BE2C (cell line): ENCODE measurements around the gene RCL1.

Source experiments
- DNase-seq: peaks from one replicate; pipeline ENCODE4 v3.0.0-alpha.2; 2020
- H3K27me3 ChIP-seq: fragments of 250-450 bp; sonication (Bioruptor Pico); 2 replicates; pipeline ENCODE4 v1.5.1; 2020; ENCODE audit warnings: mild to moderate bottlenecking
- H3K36me3 ChIP-seq: fragments of 250-450 bp; sonication (Bioruptor Pico); 2 replicates; pipeline ENCODE4 v1.5.1; 2020; ENCODE audit warnings: mild to moderate bottlenecking
- H3K4me1 ChIP-seq: fragments of 250-450 bp; sonication (Bioruptor Pico); 2 replicates; pipeline ENCODE4 v1.5.1; 2020
- H3K4me3 ChIP-seq: 2 replicates; pipeline ENCODE4 v1.5.1; 2011; ENCODE audit warnings: low read depth, low read length
- H3K9me3 ChIP-seq: fragments of 250-450 bp; sonication (Bioruptor Pico); 2 replicates; pipeline ENCODE4 v1.5.1; 2020
- CTCF ChIP-seq: IDR thresholded peaks from 2 replicates; pipeline ENCODE4 v1.5.1; 2012; ENCODE audit warnings: mild to moderate bottlenecking, low read depth, low read length

The RCL1 gene

DNA sequence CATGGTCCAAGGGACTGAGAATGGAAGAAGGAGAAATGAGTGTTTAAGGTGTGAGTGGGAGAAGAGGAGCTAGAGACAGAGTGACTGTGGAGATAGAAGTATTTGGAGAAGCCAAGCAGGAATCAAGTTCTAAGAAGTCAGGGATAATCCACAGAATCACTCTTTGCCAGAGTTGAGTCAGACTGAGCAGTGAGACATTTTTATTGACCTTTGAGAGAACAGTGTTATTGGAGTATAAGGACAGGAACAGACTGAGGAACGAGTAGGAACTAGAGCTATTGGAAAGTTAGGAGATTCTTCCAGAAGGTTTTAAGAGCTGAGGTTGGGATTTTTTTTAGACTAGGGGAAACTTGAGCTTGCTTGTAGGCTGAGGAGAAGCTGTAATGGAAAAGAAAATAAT is 37.2 kb downstream of the RCL1 start:
- Histone ChIP-seq H3K27me3 (no peaks in the 10 kb centered on the region), H3K36me3 (peaks cover 13% of the 10 kb centered on the region), H3K4me1 (peaks cover 4% of the 10 kb centered on the region; the same call in 1 of the 2 replicates), H3K4me3 (no peak overlapping the region), H3K9me3 (no peaks in the 10 kb centered on the region)
- no peak for DNase-seq
- TF ChIP-seq CTCF = no peak

- no peak overlapping the region for H3K4me3 ChIP-seq
- no peaks in the 10 kb centered on the region for H3K9me3 ChIP-seq
- DNase-seq = no peak
- H3K27me3 ChIP-seq = no peaks in the 10 kb centered on the region
- H3K4me1 ChIP-seq = peaks cover 4% of the 10 kb centered on the region; the same call in 1 of the 2 replicates
- TF ChIP-seq CTCF = no peak
- H3K36me3 ChIP-seq = peaks cover 13% of the 10 kb centered on the region
Measured at GRCh38 chr9:4830699-4831098, 38.0 kb downstream of the RCL1 start.

DNA sequence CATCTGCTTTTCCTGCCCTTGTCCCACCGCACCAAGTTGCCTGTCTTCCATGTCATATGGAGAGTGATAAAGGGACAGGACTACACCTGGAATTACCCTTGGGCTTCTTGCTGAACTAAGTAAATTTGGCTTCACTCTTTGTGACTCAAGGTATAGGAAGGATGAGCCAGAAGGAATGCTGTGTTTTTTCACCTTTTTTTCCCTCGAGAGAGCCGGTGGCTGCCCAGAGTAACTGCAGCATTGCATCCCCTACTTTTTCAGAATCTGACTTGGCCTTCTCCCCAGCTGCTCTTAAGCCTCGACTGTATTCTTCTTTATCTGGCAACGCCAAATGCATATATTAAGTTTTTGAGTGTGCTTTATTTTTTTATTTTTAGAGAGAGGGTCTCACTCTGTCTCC is 38.4 kb downstream of the RCL1 start:
- H3K36me3 ChIP-seq = peaks cover 13% of the 10 kb centered on the region
- no peak for DNase-seq
- H3K9me3 ChIP-seq = no peaks in the 10 kb centered on the region
- H3K4me1 ChIP-seq = peaks cover 4% of the 10 kb centered on the region; the same call in 1 of the 2 replicates
- no peaks in the 10 kb centered on the region for H3K27me3 ChIP-seq
- TF ChIP-seq CTCF = no peak
- H3K4me3 ChIP-seq = no peak overlapping the region

GRCh38 chr9:4831944-4832343 is 39.2 kb downstream of the RCL1 start:
- no peak for DNase-seq
- no peak for TF ChIP-seq CTCF
- Histone ChIP-seq H3K4me1 (no peaks in the 10 kb centered on the region; the same call in 1 of the 2 replicates), H3K27me3 (no peaks in the 10 kb centered on the region), H3K4me3 (no peak overlapping the region), H3K9me3 (no peaks in the 10 kb centered on the region), H3K36me3 (peaks cover 8% of the 10 kb centered on the region)

DNA sequence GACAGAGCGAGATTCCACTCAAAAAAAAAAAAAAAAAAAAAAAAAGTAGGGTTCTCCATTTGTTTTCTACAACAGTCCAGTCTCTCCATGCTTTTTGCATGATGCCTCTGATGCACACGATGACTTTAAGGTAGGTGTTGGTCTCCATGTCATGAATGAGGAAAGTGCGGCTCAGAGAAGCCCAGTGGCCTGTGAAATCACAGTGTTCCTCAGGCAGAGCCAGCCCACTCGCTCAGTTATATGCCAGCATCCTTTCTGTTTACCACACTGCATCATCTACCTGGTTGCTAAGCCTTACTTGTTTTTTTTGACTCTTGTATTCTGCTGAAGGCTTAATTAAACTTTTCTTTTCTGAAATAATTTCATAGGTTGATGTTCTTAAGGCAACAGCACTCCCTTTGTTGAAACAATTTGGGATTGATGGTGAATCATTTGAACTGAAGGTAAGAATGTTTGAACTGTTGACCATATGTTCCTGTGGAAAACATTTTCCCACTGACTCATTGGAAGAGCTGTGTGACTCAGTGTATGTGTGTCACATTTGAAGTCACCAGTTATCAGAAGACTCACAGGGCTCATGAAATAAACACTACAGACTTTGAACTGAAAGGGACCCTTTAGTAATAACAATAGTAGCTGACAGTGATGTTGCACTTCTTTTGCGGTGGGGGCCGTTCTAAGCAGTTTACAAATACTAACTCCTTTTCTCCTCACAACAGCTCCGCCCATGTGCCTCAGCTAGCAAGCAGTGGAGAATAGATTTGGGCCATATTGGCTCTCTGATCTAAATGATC is 40.2 kb downstream of the RCL1 start:
- DNase-seq = no peak
- no peak overlapping the region for H3K4me3 ChIP-seq
- no peak for TF ChIP-seq CTCF
- H3K27me3 ChIP-seq = no peaks in the 10 kb centered on the region
- no peaks in the 10 kb centered on the region; the same call in 1 of the 2 replicates for H3K4me1 ChIP-seq
- peaks cover 4% of the 10 kb centered on the region; the same call in 1 of the 2 replicates for H3K36me3 ChIP-seq
- no peaks in the 10 kb centered on the region for H3K9me3 ChIP-seq

DNA sequence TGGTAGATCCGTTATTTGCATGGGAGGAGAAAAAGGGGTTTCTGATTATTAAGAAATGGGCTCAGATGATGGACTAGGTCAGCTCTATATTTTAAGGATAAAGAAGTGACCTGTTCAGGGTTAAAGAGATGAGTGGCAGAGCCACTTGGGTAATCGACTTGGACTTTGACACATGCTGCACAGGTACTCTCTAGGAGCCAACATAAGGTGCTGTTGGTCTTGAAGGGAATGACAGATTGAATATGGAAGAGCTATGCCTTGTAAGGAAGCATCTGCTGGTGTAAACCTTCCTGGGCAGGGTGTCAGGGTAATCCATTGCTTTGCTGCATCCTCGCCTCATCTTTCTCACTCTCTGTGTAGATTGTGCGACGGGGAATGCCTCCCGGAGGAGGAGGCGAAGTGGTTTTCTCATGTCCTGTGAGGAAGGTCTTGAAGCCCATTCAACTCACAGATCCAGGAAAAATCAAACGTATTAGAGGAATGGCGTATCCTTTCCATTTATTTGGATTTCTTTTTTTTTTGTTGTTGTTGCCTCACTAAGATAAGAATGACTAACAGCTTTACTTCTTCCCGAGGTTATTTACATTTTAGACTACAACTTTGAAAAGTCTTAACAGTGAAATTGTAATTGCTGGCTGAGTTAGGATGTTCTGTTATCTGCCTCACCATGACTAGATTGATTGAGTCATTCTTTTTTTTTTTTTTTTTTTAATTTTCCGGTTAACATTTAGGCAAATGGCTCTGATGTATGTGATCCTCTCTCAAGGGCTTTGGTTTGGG is 41.2 kb downstream of the RCL1 start:
- Histone ChIP-seq H3K4me1 (no peaks in the 10 kb centered on the region; the same call in 1 of the 2 replicates), H3K36me3 (peaks cover 4% of the 10 kb centered on the region; the same call in 1 of the 2 replicates), H3K27me3 (no peaks in the 10 kb centered on the region), H3K9me3 (no peaks in the 10 kb centered on the region), H3K4me3 (no peak overlapping the region)
- no peak for TF ChIP-seq CTCF
- no peak for DNase-seq
